Neutrophil (primary cell): Measurements from ENCODE around the gene CDKL1.
"Not testable (repeated sequence)": the region's sequence is repeated elsewhere in the genome, so short reads cannot be mapped to it uniquely, and the experiment has no call there.

Experiments used
- H3K27ac ChIP-seq: fragments of 200-600 bp; sonication (generic); 2 replicates; pipeline ENCODE4 v1.5.1; 2016; ENCODE audit warnings: mild to moderate bottlenecking, moderate library complexity
- H3K27me3 ChIP-seq: fragments of 200-600 bp; sonication (generic); 2 replicates; pipeline ENCODE4 v1.6.0; 2016; ENCODE audit warnings: mild to moderate bottlenecking
- H3K36me3 ChIP-seq: fragments of 200-600 bp; sonication (generic); 2 replicates; pipeline ENCODE4 v1.5.1; 2017
- H3K4me1 ChIP-seq, 2 experiments: fragments of 200-600 bp in 1 of 2; sonication (generic) in 1 of 2; 1 replicate in 1 of 2; 2 replicates in 1 of 2; pipeline versions ENCODE4 v1.5.1 to v1.6.1; 2013 to 2016; ENCODE audit warnings: low read depth in 1 of 2, low read length in 1 of 2, mild to moderate bottlenecking in 1 of 2, moderate library complexity in 1 of 2; ENCODE audit not compliant: control insufficient read depth in 1 of 2, insufficient read depth in 1 of 2
- H3K4me3 ChIP-seq, 2 experiments: fragments of 200-600 bp in 1 of 2; sonication (generic) in 1 of 2; 1 replicate in 1 of 2; 2 replicates in 1 of 2; pipeline ENCODE4 v1.5.1; 2013 to 2016; ENCODE audit warnings: low read depth in 1 of 2, low read length in 1 of 2, mild to moderate bottlenecking in 1 of 2, moderate library complexity in 1 of 2
- H3K9me3 ChIP-seq: fragments of 200-600 bp; sonication (generic); 2 replicates; pipeline ENCODE4 v1.5.1; 2016
- CTCF ChIP-seq: fragments of 200-600 bp; sonication (generic); IDR thresholded peaks from 2 replicates; pipeline ENCODE4 v1.5.1; 2016; ENCODE audit warnings: antibody characterized with exemption

The CDKL1 gene

GRCh38 chr14:50360851-50361250 is 35.8 kb downstream of the CDKL1 start:
- Histone ChIP-seq H3K27me3 (no peaks in the 10 kb centered on the region), H3K36me3 (peaks cover 11% of the 10 kb centered on the region), H3K4me1 (peaks cover 25% of the 10 kb centered on the region in 2 experiments), H3K9me3 (no peaks in the 10 kb centered on the region), H3K4me3 (no peak overlapping the region), H3K27ac (no peak overlapping the region)
- TF ChIP-seq CTCF: no peak

GRCh38 chr14:50360093-50360492 is 36.6 kb downstream of the CDKL1 start:
- Histone ChIP-seq H3K27me3 (no peaks in the 10 kb centered on the region), H3K4me3 (no peak overlapping the region), H3K27ac (no peak overlapping the region), H3K36me3 (peaks cover 11% of the 10 kb centered on the region), H3K9me3 (no peaks in the 10 kb centered on the region), H3K4me1 (peaks cover 17% of the 10 kb centered on the region in 2 experiments)
- no peak for TF ChIP-seq CTCF

GRCh38 chr14:50359631-50360030 is 37.0 kb downstream of the CDKL1 start:
- no peak for TF ChIP-seq CTCF
- H3K4me1 ChIP-seq: peaks cover 13% of the 10 kb centered on the region in 2 experiments
- no peaks in the 10 kb centered on the region for H3K27me3 ChIP-seq

GRCh38 chr14:50357753-50358395 is 38.8 kb downstream of the CDKL1 start:
- Histone ChIP-seq H3K4me1 (no peaks in the 10 kb centered on the region), H3K27me3 (no peaks in the 10 kb centered on the region)
- no peak for TF ChIP-seq CTCF

More at GRCh38 chr14:50359631-50360030, 37.0 kb downstream of the CDKL1 start:
- H3K36me3 ChIP-seq: peaks cover 11% of the 10 kb centered on the region
- no peak overlapping the region for H3K4me3 ChIP-seq
- H3K9me3 ChIP-seq: no peaks in the 10 kb centered on the region
- H3K27ac ChIP-seq: no peak overlapping the region

GRCh38 chr14:50357124-50357523 is 39.6 kb downstream of the CDKL1 start:
- no peaks in the 10 kb centered on the region for H3K9me3 ChIP-seq
- no peak for TF ChIP-seq CTCF
- H3K4me3 ChIP-seq: no peak overlapping the region
- H3K36me3 ChIP-seq: peaks cover 11% of the 10 kb centered on the region
- H3K27me3 ChIP-seq: no peaks in the 10 kb centered on the region
- no peak overlapping the region for H3K27ac ChIP-seq
- no peaks in the 10 kb centered on the region for H3K4me1 ChIP-seq

More at GRCh38 chr14:50357753-50358395, 38.8 kb downstream of the CDKL1 start:
- Histone ChIP-seq H3K36me3 (peaks cover 11% of the 10 kb centered on the region), H3K9me3 (no peaks in the 10 kb centered on the region), H3K4me3 (no peak overlapping the region), H3K27ac (no peak overlapping the region)

- H3K27ac ChIP-seq, H3K4me3 ChIP-seq, H3K4me1 ChIP-seq, H3K27me3 ChIP-seq, H3K9me3 ChIP-seq: not testable (repeated sequence)
- H3K36me3 ChIP-seq: peaks cover 11% of the 10 kb centered on the region
Measured at GRCh38 chr14:50356283-50356682, 40.4 kb downstream of the CDKL1 start.
